GM12878 (cell line): ENCODE results near the gene UPP2. TPM values are rescaled to one million over a fixed set of nuclear protein-coding genes. Genes with fewer than 3 reads are reported as not detected.

Source experiments
- ATAC-seq: fragments of 200-7000 bp; cut with Tn5 transposase; 3 replicates; pipeline ENCODE4 v1.9.1; 2020; ENCODE audit warnings: mild to moderate bottlenecking, moderate library complexity
- BruUV-seq: library from RNA; stranded (reverse); fragments of 400-500 nt; replicated peaks from 2 replicates; lab custom pipeline; 2021; lab: Mats Ljungman, UMichigan
- CTCF ChIA-PET: fragments of 300-600 bp; sonication (Branson Sonifier 250); formaldehyde crosslinking; extraction: SDS; loops from one replicate; lab custom pipeline; 2021; ENCODE audit warnings: inconsistent platforms; lab: Yijun Ruan, JAX
- POLR2A ChIA-PET: fragments of 350-600 bp; formaldehyde crosslinking; extraction: SDS; loops from one replicate; lab custom pipeline; 2021; ENCODE audit warnings: inconsistent platforms; lab: Charles Lee
- RAD21 ChIA-PET: fragments of 300-600 bp; sonication (Branson Sonifier 250); formaldehyde crosslinking; loops from one replicate; lab custom pipeline; 2023; ENCODE audit warnings: antibody characterized with exemption; ENCODE audit not compliant: unreplicated experiment; lab: Charles Lee
- SMC1A ChIA-PET: fragments of 300-600 bp; sonication (Branson Sonifier 250); formaldehyde crosslinking; loops from one replicate; lab custom pipeline; 2023; ENCODE audit not compliant: unreplicated experiment, uncharacterized antibody; lab: Charles Lee
- DNase-seq: peaks from one replicate; pipeline ENCODE4 v3.0.0-alpha.2; 2011; ENCODE audit warnings: low read depth, low spot score
- FAIRE-seq: peaks from 3 replicates; lab custom pipeline; 2011; peaks lifted over from hg19 to GRCh38; lab: Jason Lieb, UNC
- H2AFZ ChIP-seq: 2 replicates; pipeline ENCODE4 v1.6.0; 2011; ENCODE audit warnings: low read depth, low read length, control low read depth; ENCODE audit not compliant: control insufficient read depth
- H3K27ac ChIP-seq: 2 replicates; pipeline ENCODE4 v1.5.1; 2011; ENCODE audit warnings: control low read depth; ENCODE audit not compliant: control insufficient read depth, insufficient read depth
- H3K27me3 ChIP-seq, 2 experiments: replicated peaks in 1 of 2; 2 replicates each; pipeline versions ENCODE4 v1.6.0 to v1.6.1; 2011; ENCODE audit warnings: low read length in 1 of 2; ENCODE audit not compliant: control insufficient read depth in 2 of 2, insufficient read depth in 2 of 2
- H3K36me3 ChIP-seq, 2 experiments: 2 replicates each; pipeline ENCODE4 v1.5.1; 2011; ENCODE audit warnings: low read length in 1 of 2; ENCODE audit not compliant: control insufficient read depth in 2 of 2, insufficient read depth in 2 of 2
- H3K4me1 ChIP-seq: 2 replicates; pipeline ENCODE4 v1.6.1; 2011; ENCODE audit warnings: mild to moderate bottlenecking, low read length, moderate library complexity, mixed read lengths; ENCODE audit not compliant: control insufficient read depth, insufficient read depth
- H3K4me2 ChIP-seq: 2 replicates; pipeline ENCODE4 v1.6.0; 2011; ENCODE audit warnings: control low read depth; ENCODE audit not compliant: control insufficient read depth, insufficient read depth
- H3K4me3 ChIP-seq: fragments of 200-600 bp; sonication (generic); 2 replicates; pipeline ENCODE4 v1.5.1; 2016
- H3K79me2 ChIP-seq: 2 replicates; pipeline ENCODE4 v1.6.0; 2011; ENCODE audit warnings: low read length; ENCODE audit not compliant: control insufficient read depth, insufficient read depth
- H3K9ac ChIP-seq: 2 replicates; pipeline ENCODE4 v1.8.0; 2011; ENCODE audit warnings: low read length, control low read depth, mixed read lengths; ENCODE audit not compliant: control insufficient read depth, insufficient read depth
- H3K9me3 ChIP-seq: replicated peaks from 3 replicates; pipeline ENCODE4 v1.5.1; 2011; ENCODE audit warnings: mild to moderate bottlenecking, low read length; ENCODE audit not compliant: control insufficient read depth, insufficient read depth
- H4K20me1 ChIP-seq: 2 replicates; pipeline ENCODE4 v1.6.0; 2011; ENCODE audit not compliant: control insufficient read depth, insufficient read depth
- CREM ChIP-seq: IDR thresholded peaks from 2 replicates; pipeline ENCODE4 v1.6.1; 2014; ENCODE audit warnings: antibody characterized with exemption, low read depth
- GABPA ChIP-seq: IDR thresholded peaks from 2 replicates; pipeline ENCODE4 v1.6.1; 2014; ENCODE audit warnings: antibody characterized with exemption, low read depth, mild to moderate bottlenecking, inconsistent platforms
- MYC ChIP-seq: IDR thresholded peaks from 2 replicates; pipeline ENCODE4 v1.6.1; 2011; ENCODE audit warnings: mild to moderate bottlenecking, low read length, moderate library complexity, inconsistent platforms; ENCODE audit not compliant: insufficient read depth, insufficient replicate concordance, insufficient read length, severe bottlenecking
- NFYB ChIP-seq: IDR thresholded peaks from 2 replicates; pipeline ENCODE4 v1.6.1; 2011; ENCODE audit warnings: low read depth, mild to moderate bottlenecking, low read length, improper control_type of control experiment, moderate library complexity; ENCODE audit not compliant: insufficient read depth
- NR2F1 ChIP-seq: fragments of 450-650 bp; conservative IDR thresholded peaks from 2 replicates; pipeline ENCODE4 v1.6.1; 2017; ENCODE audit warnings: mild to moderate bottlenecking
- POLR2AphosphoS5 ChIP-seq: IDR thresholded peaks from 2 replicates; pipeline ENCODE4 v1.6.1; 2011; ENCODE audit warnings: mild to moderate bottlenecking, low read length, inconsistent platforms
- RBBP5 ChIP-seq: fragments of 200-600 bp; sonication (generic); conservative IDR thresholded peaks from 2 replicates; pipeline ENCODE4 v1.6.1; 2016
- TAF1 ChIP-seq: IDR thresholded peaks from 2 replicates; pipeline ENCODE4 v1.6.1; 2011; ENCODE audit warnings: mild to moderate bottlenecking, low read depth, low read length, borderline replicate concordance
- TCF7 ChIP-seq: IDR thresholded peaks from 2 replicates; pipeline ENCODE4 v1.6.1; 2014; ENCODE audit warnings: antibody characterized with exemption, borderline replicate concordance
- WGBS: methylation state at CpG from one replicate; pipeline ENCODE4 v1.1.6; 2016; ENCODE audit warnings: low lambda C conversion rate; ENCODE audit not compliant: insufficient replicate concordance, insufficient coverage; ENCODE audit errors: missing lambda C conversion rate; 5-methylcytosine and 5-hydroxymethylcytosine counted together
- in situ Hi-C: fragments of 300-500 bp; cut with MboI; formaldehyde crosslinking; loops from 9 replicates; pipeline ENCODE4 v1.14.3; 2018; ENCODE audit warnings: mixed read lengths
- intact Hi-C: fragments of 100-400 bp; cut with micrococcal nuclease; formaldehyde crosslinking; loops from one replicate; pipeline ENCODE4 v1.14.2; 2022; ENCODE audit not compliant: unreplicated experiment
- polyA plus RNA-seq, 11 experiments: library from polyadenylated mRNA; depleted of rRNA in 4 of 11; unstranded in 6 of 11; stranded (reverse) in 5 of 11; fragments of >200 nt; fragmentation: Nextera tagmentation in 4 of 11; fragmentation: Illumina TruSeq in 1 of 11; extraction: Ambion mirVana in 4 of 11; extraction: Trizol in 1 of 11; gene quantifications; 1 replicate in 1 of 11; 2 replicates in 10 of 11; pipeline versions ENCODE4 v1.2.1 to v1.2.3, GENCODE V29; 2011 to 2016; ENCODE audit warnings: inconsistent platforms in 2 of 11, missing spikeins in 2 of 11, low read depth in 1 of 11
- total RNA-seq, 4 experiments: library from RNA; depleted of rRNA in 3 of 4; stranded (reverse); fragments of >200 nt in 3 of 4; fragmentation: Illumina TruSeq in 1 of 4; extraction: Trizol in 1 of 4; gene quantifications; 2 replicates each; pipeline versions ENCODE4 v1.2.1 to v1.2.3, GENCODE V29; 2013 to 2021
- TF ChIP-seq, protein P1 (sequence below): fragments of 150-350 bp; IDR thresholded peaks from 2 replicates; pipeline ENCODE4 v1.6.1; 2014; ENCODE audit warnings: mild to moderate bottlenecking, low read depth, low read length
- TF ChIP-seq, protein P2 (sequence below): IDR thresholded peaks from 2 replicates; pipeline ENCODE4 v1.6.1; 2012; ENCODE audit warnings: mild to moderate bottlenecking, low read depth, low read length

The UPP2 gene
- total and polyA plus RNA-seq, 10 of the 15 experiments (the other 5 are each of a cell fraction or from before 2014, with no cell fraction given): not detected

DNA sequence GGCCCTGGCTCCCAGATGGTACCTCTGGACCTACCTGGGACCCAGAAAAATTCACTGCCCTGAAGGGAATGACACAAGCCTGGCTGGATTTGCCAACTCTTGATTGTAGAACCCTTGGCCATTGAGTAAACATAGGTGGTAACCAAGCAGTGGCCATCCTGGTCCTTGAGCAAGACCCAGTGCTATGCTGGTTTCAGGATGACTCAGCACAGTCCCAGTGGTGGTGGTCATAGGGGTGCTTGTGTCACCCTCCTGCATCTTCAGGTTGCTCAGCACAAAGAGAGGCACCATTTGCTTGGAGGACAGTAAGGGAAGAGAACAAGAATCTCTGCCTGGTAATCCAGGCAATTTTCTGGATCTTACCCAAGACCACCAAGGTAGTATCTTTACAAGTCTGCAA, 52.9 kb downstream of the UPP2 start:
- ChIA-PET POLR2A (no interaction called here), SMC1A (no interaction called here)
- no TSS peak for BruUV-seq

DNA sequence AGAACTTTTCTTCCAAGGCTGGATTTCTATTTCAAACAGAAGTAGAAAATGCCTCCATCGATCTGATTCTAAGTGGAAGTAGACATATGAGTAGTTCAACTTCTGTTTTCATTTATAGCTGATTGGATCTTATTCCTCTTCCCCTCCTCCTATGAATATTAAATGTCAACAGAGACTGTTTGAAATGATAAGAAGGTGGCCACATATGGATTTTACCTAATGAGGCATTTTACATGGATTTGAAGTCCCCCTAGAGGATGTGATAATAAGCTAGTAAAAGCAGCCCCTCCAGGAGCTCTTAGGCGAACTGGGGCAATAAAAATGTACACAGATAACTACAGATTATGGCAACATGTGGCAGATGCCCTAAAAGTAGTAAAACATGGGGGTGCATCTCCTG, 71.0 kb downstream of the UPP2 start:
- WGBS: 0% methylated on average over 2 of the region's 2 CpGs
- ChIA-PET POLR2A (interaction anchor here (0.5 kb wide), 1 partner anchor 1380 kb away, joined by 4 read pairs; no protein-coding TSS in a partner anchor), CTCF (no interaction called here), SMC1A (no interaction called here), RAD21 (no interaction called here)
- H3K4me1 ChIP-seq: no peaks in the 10 kb centered on the region
- H3K9me3 ChIP-seq: no peaks in the 10 kb centered on the region
- in situ Hi-C loops: no loop called here
- no peak overlapping the region for H3K9ac ChIP-seq
- DNase-seq: no peak
- H3K4me3 ChIP-seq: no peak overlapping the region
- intact Hi-C loops: no loop called here
- H3K36me3 ChIP-seq: no peaks in the 10 kb centered on the region
- no peaks in the 10 kb centered on the region; a peak in 1 of 4 replicates for H3K27me3 ChIP-seq
- no TSS peak for BruUV-seq
- TF ChIP-seq GABPA (no peak), MYC (no peak), CREM (no peak), TCF7 (no peak), RBBP5 (no peak), NR2F1 (no peak), POLR2AphosphoS5 (no peak), TAF1 (no peak), NFYB (no peak)
- TF ChIP-seq, protein P1, sequence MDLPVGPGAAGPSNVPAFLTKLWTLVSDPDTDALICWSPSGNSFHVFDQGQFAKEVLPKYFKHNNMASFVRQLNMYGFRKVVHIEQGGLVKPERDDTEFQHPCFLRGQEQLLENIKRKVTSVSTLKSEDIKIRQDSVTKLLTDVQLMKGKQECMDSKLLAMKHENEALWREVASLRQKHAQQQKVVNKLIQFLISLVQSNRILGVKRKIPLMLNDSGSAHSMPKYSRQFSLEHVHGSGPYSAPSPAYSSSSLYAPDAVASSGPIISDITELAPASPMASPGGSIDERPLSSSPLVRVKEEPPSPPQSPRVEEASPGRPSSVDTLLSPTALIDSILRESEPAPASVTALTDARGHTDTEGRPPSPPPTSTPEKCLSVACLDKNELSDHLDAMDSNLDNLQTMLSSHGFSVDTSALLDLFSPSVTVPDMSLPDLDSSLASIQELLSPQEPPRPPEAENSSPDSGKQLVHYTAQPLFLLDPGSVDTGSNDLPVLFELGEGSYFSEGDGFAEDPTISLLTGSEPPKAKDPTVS: no peak
- H3K79me2 ChIP-seq: no peaks in the 10 kb centered on the region
- H3K27ac ChIP-seq: no peak overlapping the region
- no peak for FAIRE-seq
- H2AFZ ChIP-seq: no peak overlapping the region
- H4K20me1 ChIP-seq: no peaks in the 10 kb centered on the region
- ATAC-seq: no peak
- no peak overlapping the region for H3K4me2 ChIP-seq

More for the DNA sequence above, 52.9 kb downstream of the UPP2 start:
- H4K20me1 ChIP-seq: no peaks in the 10 kb centered on the region
- H3K4me1 ChIP-seq: no peaks in the 10 kb centered on the region
- no peaks in the 10 kb centered on the region for H3K79me2 ChIP-seq
- H2AFZ ChIP-seq: no peak overlapping the region
- no peaks in the 10 kb centered on the region for H3K36me3 ChIP-seq
- H3K27ac ChIP-seq: no peak overlapping the region
- ChIA-PET RAD21 (no interaction called here), CTCF (no interaction called here)
- in situ Hi-C loops: no loop called here
- no peak overlapping the region for H3K4me3 ChIP-seq
- no peaks in the 10 kb centered on the region for H3K9me3 ChIP-seq
- no peak for FAIRE-seq
- H3K27me3 ChIP-seq: no peaks in the 10 kb centered on the region
- H3K4me2 ChIP-seq: no peak overlapping the region
- no peak for DNase-seq
- intact Hi-C loops: no loop called here
- TF ChIP-seq, protein P2, sequence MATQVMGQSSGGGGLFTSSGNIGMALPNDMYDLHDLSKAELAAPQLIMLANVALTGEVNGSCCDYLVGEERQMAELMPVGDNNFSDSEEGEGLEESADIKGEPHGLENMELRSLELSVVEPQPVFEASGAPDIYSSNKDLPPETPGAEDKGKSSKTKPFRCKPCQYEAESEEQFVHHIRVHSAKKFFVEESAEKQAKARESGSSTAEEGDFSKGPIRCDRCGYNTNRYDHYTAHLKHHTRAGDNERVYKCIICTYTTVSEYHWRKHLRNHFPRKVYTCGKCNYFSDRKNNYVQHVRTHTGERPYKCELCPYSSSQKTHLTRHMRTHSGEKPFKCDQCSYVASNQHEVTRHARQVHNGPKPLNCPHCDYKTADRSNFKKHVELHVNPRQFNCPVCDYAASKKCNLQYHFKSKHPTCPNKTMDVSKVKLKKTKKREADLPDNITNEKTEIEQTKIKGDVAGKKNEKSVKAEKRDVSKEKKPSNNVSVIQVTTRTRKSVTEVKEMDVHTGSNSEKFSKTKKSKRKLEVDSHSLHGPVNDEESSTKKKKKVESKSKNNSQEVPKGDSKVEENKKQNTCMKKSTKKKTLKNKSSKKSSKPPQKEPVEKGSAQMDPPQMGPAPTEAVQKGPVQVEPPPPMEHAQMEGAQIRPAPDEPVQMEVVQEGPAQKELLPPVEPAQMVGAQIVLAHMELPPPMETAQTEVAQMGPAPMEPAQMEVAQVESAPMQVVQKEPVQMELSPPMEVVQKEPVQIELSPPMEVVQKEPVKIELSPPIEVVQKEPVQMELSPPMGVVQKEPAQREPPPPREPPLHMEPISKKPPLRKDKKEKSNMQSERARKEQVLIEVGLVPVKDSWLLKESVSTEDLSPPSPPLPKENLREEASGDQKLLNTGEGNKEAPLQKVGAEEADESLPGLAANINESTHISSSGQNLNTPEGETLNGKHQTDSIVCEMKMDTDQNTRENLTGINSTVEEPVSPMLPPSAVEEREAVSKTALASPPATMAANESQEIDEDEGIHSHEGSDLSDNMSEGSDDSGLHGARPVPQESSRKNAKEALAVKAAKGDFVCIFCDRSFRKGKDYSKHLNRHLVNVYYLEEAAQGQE: no peak
- TF ChIP-seq, all 136 proteins: peak for 0
- H3K9ac ChIP-seq: no peak overlapping the region
- ATAC-seq: no peak
